DND-41 (cell line): ENCODE measurements around the gene PGBD1.

Experiments
- ATAC-seq: fragments of 200-7000 bp; cut with Tn5 transposase; 3 replicates; pipeline ENCODE4 v1.9.1; 2021; ENCODE audit warnings: low read depth; ENCODE audit not compliant: insufficient read depth
- DNase-seq: peaks from one replicate; pipeline ENCODE4 v3.0.0-alpha.2; 2020
- H2AFZ ChIP-seq: 2 replicates; pipeline ENCODE4 v1.6.0; 2012; ENCODE audit warnings: low read depth, low read length
- H3K27ac ChIP-seq: 2 replicates; pipeline ENCODE4 v1.5.1; 2012; ENCODE audit warnings: low read length, inconsistent platforms
- H3K27me3 ChIP-seq: fragments of 200-600 bp; sonication (generic); 2 replicates; pipeline ENCODE4 v1.6.0; 2012; ENCODE audit warnings: low read length, mild to moderate bottlenecking, inconsistent platforms; ENCODE audit not compliant: insufficient read depth, poor library complexity
- H3K36me3 ChIP-seq: 2 replicates; pipeline ENCODE4 v1.5.1; 2012; ENCODE audit warnings: low read length, inconsistent platforms; ENCODE audit not compliant: insufficient read depth
- H3K4me1 ChIP-seq: 2 replicates; pipeline ENCODE4 v1.5.1; 2012; ENCODE audit warnings: mild to moderate bottlenecking, low read length; ENCODE audit not compliant: insufficient read depth
- H3K4me2 ChIP-seq: 2 replicates; pipeline ENCODE4 v1.6.0; 2012; ENCODE audit warnings: mild to moderate bottlenecking, moderate library complexity, low read length, inconsistent platforms; ENCODE audit not compliant: insufficient read depth
- H3K4me3 ChIP-seq, 2 experiments: fragments of 200-600 bp in 1 of 2; shearing (Covaris generic) in 1 of 2; 2 replicates each; pipeline ENCODE4 v1.5.1; 2012 to 2016; ENCODE audit warnings: inconsistent platforms in 2 of 2, low read length in 2 of 2, mild to moderate bottlenecking in 2 of 2, low read depth in 1 of 2, moderate library complexity in 1 of 2
- H3K79me2 ChIP-seq: 2 replicates; pipeline ENCODE4 v1.6.0; 2012; ENCODE audit warnings: low read length, inconsistent platforms; ENCODE audit not compliant: insufficient read depth
- H3K9ac ChIP-seq: 2 replicates; pipeline ENCODE4 v1.6.0; 2012; ENCODE audit warnings: low read depth, mild to moderate bottlenecking, inconsistent platforms, low read length, moderate library complexity
- H3K9me3 ChIP-seq: 2 replicates; pipeline ENCODE4 v1.5.1; 2012; ENCODE audit warnings: low read length, moderate library complexity, mild to moderate bottlenecking, inconsistent platforms; ENCODE audit not compliant: insufficient read depth, severe bottlenecking
- H4K20me1 ChIP-seq: 2 replicates; pipeline ENCODE4 v1.6.0; 2012; ENCODE audit warnings: low read length; ENCODE audit not compliant: insufficient read depth
- CTCF ChIP-seq: IDR thresholded peaks from 2 replicates; pipeline ENCODE4 v1.5.1; 2012; ENCODE audit warnings: borderline replicate concordance, low read length, moderate library complexity, mild to moderate bottlenecking; ENCODE audit not compliant: poor library complexity, severe bottlenecking; ENCODE audit errors: extremely low read depth
- EZH2 ChIP-seq: IDR thresholded peaks from 3 replicates; pipeline ENCODE4 v1.6.1; 2012; ENCODE audit warnings: borderline replicate concordance, low read depth, mild to moderate bottlenecking, moderate library complexity, low read length, inconsistent platforms; ENCODE audit not compliant: severe bottlenecking

PGBD1 gene

GRCh38 chr6:28251661-28252008 is 29.7 kb upstream of the PGBD1 start:
- H3K4me1 ChIP-seq: peaks cover 27% of the 10 kb centered on the region
- H3K4me3 ChIP-seq: peak overlapping the region; percentile 94
- H3K9ac ChIP-seq: peak overlapping the region; percentile 83
- H3K4me2 ChIP-seq: peak overlapping the region; percentile 82
- TF ChIP-seq CTCF: no peak
- peak overlapping the region; percentile 94 for H2AFZ ChIP-seq
- DNase-seq (peak; percentile 37), ATAC-seq (peak; percentile 66)
- H3K27ac ChIP-seq: peak overlapping the region; percentile 86
- no peaks in the 10 kb centered on the region for H4K20me1 ChIP-seq
- H3K79me2 ChIP-seq: peaks cover 22% of the 10 kb centered on the region
- peaks cover 15% of the 10 kb centered on the region for H3K36me3 ChIP-seq
- H3K9me3 ChIP-seq: no peaks in the 10 kb centered on the region
- no peaks in the 10 kb centered on the region for H3K27me3 ChIP-seq

- H3K9me3 ChIP-seq: no peaks in the 10 kb centered on the region
- H3K4me1 ChIP-seq: peaks cover 27% of the 10 kb centered on the region
- peaks cover 22% of the 10 kb centered on the region for H3K79me2 ChIP-seq
- H3K9ac ChIP-seq: peak within 1 kb of the TSS; percentile 83
- peak within 1 kb of the TSS; percentile 94 for H2AFZ ChIP-seq
- ATAC-seq (peak; percentile 95), DNase-seq (peak; percentile 88)
- TF ChIP-seq EZH2 (no peak), CTCF (no peak)
- peaks cover 10% of the 10 kb centered on the region for H3K36me3 ChIP-seq
- H3K27ac ChIP-seq: peak within 1 kb of the TSS; percentile 86
- H3K27me3 ChIP-seq: no peaks in the 10 kb centered on the region
- peak within 1 kb of the TSS; percentile 82 for H3K4me2 ChIP-seq
- H4K20me1 ChIP-seq: no peaks in the 10 kb centered on the region
- peak within 1 kb of the TSS; percentile 94 for H3K4me3 ChIP-seq
These were observed 29.1 kb upstream of the PGBD1 start, which contains the start of gene ZKSCAN4 for GRCh38 chr6:28252009-28252975. TSS of gene ZKSCAN4 (minus strand) at chr6:28252269. CDS start at chr6:28251980, 289 bp downstream.

GRCh38 chr6:28254121-28254519 is 27.3 kb upstream of the PGBD1 start:
- no peak for ATAC-seq
- no peak overlapping the region for H3K27ac ChIP-seq
- DNase-seq: no peak

More at GRCh38 chr6:28254121-28254519, 27.3 kb upstream of the PGBD1 start:
- no peaks in the 10 kb centered on the region for H4K20me1 ChIP-seq
- no peaks in the 10 kb centered on the region for H3K9me3 ChIP-seq
- no peak overlapping the region for H3K9ac ChIP-seq
- H3K4me3 ChIP-seq: no peak overlapping the region
- H3K79me2 ChIP-seq: peaks cover 22% of the 10 kb centered on the region
- peaks cover 27% of the 10 kb centered on the region for H3K4me1 ChIP-seq
- H3K4me2 ChIP-seq: no peak overlapping the region
- no peak for TF ChIP-seq EZH2
- no peak for TF ChIP-seq CTCF
- no peaks in the 10 kb centered on the region for H3K27me3 ChIP-seq
- peaks cover 5% of the 10 kb centered on the region for H3K36me3 ChIP-seq
- no peak overlapping the region for H2AFZ ChIP-seq
